Calu3 (cell line): Measurements from ENCODE around the gene SDK2. TPM values are rescaled to one million over a fixed set of nuclear protein-coding genes. Genes with fewer than 3 reads are reported as not detected.

Experiments used
- BruUV-seq: library from RNA; stranded (reverse); fragments of 400-500 nt; replicated peaks from 2 replicates; lab custom pipeline; 2021; lab: Mats Ljungman, UMichigan
- CTCF ChIA-PET: fragments of 300-600 bp; sonication (Branson Sonifier 250); formaldehyde crosslinking; loops from one replicate; lab custom pipeline; 2022; ENCODE audit warnings: antibody characterized with exemption; lab: Charles Lee
- DNase-seq: peaks from one replicate; pipeline ENCODE4 v3.0.0; 2022
- H3K27ac Mint-ChIP-seq: one replicate; pipeline ENCODE4 v1.8.0; 2022; ENCODE audit warnings: mixed read lengths; ENCODE audit not compliant: unreplicated experiment
- H3K27me3 Mint-ChIP-seq: one replicate; pipeline ENCODE4 v1.8.0; 2022; ENCODE audit warnings: mixed read lengths; ENCODE audit not compliant: unreplicated experiment
- H3K36me3 Mint-ChIP-seq: one replicate; pipeline ENCODE4 v1.8.0; 2022; ENCODE audit warnings: mild to moderate bottlenecking, moderate library complexity, mixed read lengths; ENCODE audit not compliant: insufficient read depth, unreplicated experiment
- H3K4me1 Mint-ChIP-seq: one replicate; pipeline ENCODE4 v1.8.0; 2022; ENCODE audit warnings: mild to moderate bottlenecking, low read depth, mixed read lengths; ENCODE audit not compliant: unreplicated experiment
- H3K4me3 Mint-ChIP-seq: one replicate; pipeline ENCODE4 v1.8.0; 2022; ENCODE audit warnings: mild to moderate bottlenecking, low read depth, moderate library complexity, mixed read lengths; ENCODE audit not compliant: unreplicated experiment
- H3K9me3 Mint-ChIP-seq: one replicate; pipeline ENCODE4 v1.8.0; 2022; ENCODE audit warnings: low read depth, mixed read lengths; ENCODE audit not compliant: unreplicated experiment
- intact Hi-C: fragments of 100-400 bp; cut with micrococcal nuclease; formaldehyde crosslinking; loops from one replicate; pipeline ENCODE4 v1.10.0; 2022; ENCODE audit not compliant: unreplicated experiment
- total RNA-seq: library from RNA; stranded (reverse); gene quantifications from 2 replicates; pipeline ENCODE4 v1.2.3, GENCODE V29; 2022
- TF ChIP-seq, protein P1 (sequence below): fragments of 200-600 bp; IDR thresholded peaks from one replicate; pipeline ENCODE4 v1.8.0; 2022; ENCODE audit warnings: antibody characterized with exemption; ENCODE audit not compliant: unreplicated experiment

SDK2 gene
- total RNA-seq, 1 experiment from 2014 or later = not detected

GRCh38 chr17:73388578-73388905, 255.7 kb downstream of the SDK2 start:
- no peak overlapping the region for H3K27ac Mint-ChIP-seq
- CTCF ChIA-PET = interaction anchor here (0.6 kb wide), 1 partner anchor 100 kb away, joined by 13 read pairs; no protein-coding TSS in a partner anchor
- TF ChIP-seq, protein P1, sequence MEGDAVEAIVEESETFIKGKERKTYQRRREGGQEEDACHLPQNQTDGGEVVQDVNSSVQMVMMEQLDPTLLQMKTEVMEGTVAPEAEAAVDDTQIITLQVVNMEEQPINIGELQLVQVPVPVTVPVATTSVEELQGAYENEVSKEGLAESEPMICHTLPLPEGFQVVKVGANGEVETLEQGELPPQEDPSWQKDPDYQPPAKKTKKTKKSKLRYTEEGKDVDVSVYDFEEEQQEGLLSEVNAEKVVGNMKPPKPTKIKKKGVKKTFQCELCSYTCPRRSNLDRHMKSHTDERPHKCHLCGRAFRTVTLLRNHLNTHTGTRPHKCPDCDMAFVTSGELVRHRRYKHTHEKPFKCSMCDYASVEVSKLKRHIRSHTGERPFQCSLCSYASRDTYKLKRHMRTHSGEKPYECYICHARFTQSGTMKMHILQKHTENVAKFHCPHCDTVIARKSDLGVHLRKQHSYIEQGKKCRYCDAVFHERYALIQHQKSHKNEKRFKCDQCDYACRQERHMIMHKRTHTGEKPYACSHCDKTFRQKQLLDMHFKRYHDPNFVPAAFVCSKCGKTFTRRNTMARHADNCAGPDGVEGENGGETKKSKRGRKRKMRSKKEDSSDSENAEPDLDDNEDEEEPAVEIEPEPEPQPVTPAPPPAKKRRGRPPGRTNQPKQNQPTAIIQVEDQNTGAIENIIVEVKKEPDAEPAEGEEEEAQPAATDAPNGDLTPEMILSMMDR = no peak
- intact Hi-C loops = no loop called here
- DNase-seq = no peak
- no peak overlapping the region for H3K4me3 Mint-ChIP-seq
- no TSS peak for BruUV-seq
- peaks cover 75% of the 10 kb centered on the region for H3K27me3 Mint-ChIP-seq
- no peaks in the 10 kb centered on the region for H3K36me3 Mint-ChIP-seq
- H3K9me3 Mint-ChIP-seq = no peaks in the 10 kb centered on the region
- no peaks in the 10 kb centered on the region for H3K4me1 Mint-ChIP-seq

DNA sequence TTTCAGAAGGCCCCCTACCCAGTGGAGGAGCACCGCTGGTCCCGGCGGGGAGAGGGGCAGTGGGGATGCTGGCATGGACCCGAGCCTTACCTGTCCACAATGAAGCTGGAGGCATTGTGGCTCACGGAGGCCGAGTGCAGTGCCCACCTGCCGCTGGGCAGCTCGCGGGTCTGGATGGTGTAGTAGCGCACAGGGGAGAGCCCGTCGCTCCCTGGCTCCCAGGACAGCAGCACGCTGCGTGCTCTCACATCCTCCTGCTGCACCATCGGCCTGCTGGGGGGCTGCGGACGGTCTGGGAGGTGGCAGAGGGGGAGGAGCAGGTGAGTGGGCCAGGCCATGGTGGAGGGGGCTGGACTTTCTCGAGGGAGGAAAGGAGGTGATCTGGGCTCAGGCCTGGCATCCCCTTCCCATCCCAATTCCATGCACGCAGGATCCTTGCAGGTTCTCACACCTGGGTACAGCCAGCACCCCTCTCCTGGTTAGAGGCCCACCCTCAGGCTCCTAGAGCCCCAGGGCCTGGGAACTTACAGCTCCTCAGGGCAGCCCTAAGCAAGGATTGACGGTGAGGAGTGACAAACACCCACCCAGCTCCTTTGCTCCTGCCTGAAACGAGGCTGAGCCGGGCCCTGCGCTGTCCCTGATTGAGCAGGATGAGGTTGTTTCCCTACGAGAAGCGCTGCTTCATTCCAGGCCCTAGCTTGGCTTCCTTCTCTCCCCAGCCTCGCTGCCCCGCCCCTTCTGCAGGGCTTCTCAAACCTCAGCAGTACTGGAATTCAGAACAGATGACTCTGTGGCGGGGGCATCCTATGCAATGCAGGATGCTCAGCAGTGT, 256.3 kb downstream of the SDK2 start:
- H3K4me1 Mint-ChIP-seq = no peaks in the 10 kb centered on the region
- H3K9me3 Mint-ChIP-seq = no peaks in the 10 kb centered on the region
- no peak overlapping the region for H3K4me3 Mint-ChIP-seq
- no peak for DNase-seq
- H3K36me3 Mint-ChIP-seq = no peaks in the 10 kb centered on the region
- no peak overlapping the region for H3K27ac Mint-ChIP-seq
- intact Hi-C loops = no loop called here
- CTCF ChIA-PET = interaction anchor here (0.5 kb wide), 1 partner anchor 197 kb away, joined by 4 read pairs; no protein-coding TSS in a partner anchor
- TF ChIP-seq, protein P1 = no peak
- H3K27me3 Mint-ChIP-seq = peaks cover 79% of the 10 kb centered on the region
- no TSS peak for BruUV-seq

DNA sequence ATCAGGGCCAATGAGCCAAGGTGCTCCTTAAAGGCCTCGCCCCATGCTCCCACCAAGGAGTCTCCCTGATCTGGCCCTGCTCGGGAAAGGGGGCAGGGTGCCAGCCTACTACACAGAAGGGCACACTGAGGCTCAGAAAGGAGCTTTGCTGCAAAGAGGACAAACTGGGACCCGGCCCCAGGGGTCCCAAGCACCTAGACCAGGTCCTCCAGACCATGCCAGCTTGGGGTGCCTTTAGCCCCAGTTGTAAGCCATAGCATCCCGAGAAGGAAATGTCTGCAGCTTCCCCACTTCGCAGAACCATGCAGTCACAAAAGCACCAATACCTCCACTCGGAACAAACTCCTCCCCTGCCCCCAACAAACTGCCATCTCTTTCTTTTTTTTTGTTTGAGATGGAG, 257.7 kb downstream of the SDK2 start:
- no peaks in the 10 kb centered on the region for H3K4me1 Mint-ChIP-seq
- peaks cover 75% of the 10 kb centered on the region for H3K27me3 Mint-ChIP-seq
- H3K27ac Mint-ChIP-seq = no peak overlapping the region
- H3K36me3 Mint-ChIP-seq = no peaks in the 10 kb centered on the region
- no peaks in the 10 kb centered on the region for H3K9me3 Mint-ChIP-seq
- intact Hi-C loops = no loop called here
- no peak overlapping the region for H3K4me3 Mint-ChIP-seq
- CTCF ChIA-PET = interaction anchor here (0.7 kb wide), 1 partner anchor 1134 kb away, joined by 3 read pairs; no protein-coding TSS in a partner anchor
- TF ChIP-seq, protein P1 = no peak
- no peak for DNase-seq
- BruUV-seq = no TSS peak

DNA sequence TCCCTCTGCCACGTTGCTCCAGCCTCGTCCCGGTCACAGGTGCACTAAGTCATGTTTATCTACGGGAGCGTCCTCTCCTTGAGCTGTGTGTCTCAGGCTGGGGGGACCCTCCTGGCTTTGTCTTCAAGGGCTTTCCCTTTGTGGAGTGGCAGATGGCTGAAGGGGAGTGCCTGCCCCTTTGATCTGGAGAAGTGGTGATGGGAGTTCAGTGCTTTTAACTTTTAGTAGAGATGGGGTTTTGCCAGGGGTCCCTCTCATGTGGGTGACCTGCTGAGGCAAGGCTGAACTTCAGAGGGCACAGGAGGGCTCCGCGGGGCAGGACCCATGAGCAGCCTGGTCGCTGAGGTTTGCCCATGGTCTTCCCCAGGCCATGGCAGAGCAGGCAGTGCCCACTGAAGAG, 259.3 kb downstream of the SDK2 start:
- Mint-ChIP-seq H3K4me1 (no peaks in the 10 kb centered on the region), H3K27me3 (peaks cover 74% of the 10 kb centered on the region), H3K9me3 (no peaks in the 10 kb centered on the region), H3K27ac (no peak overlapping the region), H3K36me3 (no peaks in the 10 kb centered on the region), H3K4me3 (no peak overlapping the region)
- DNase-seq = no peak
- BruUV-seq = no TSS peak
- CTCF ChIA-PET = no interaction called here
- TF ChIP-seq, protein P1 = no peak
- intact Hi-C loops = no loop called here
